HG03108 (cell line): ENCODE measurements around the gene CD226.
"Not testable (repeated sequence)": the region's sequence is repeated elsewhere in the genome, so short reads cannot be mapped to it uniquely, and the experiment has no call there.

ENCODE experiments used
- ATAC-seq: cut with Tn5 transposase; IDR thresholded peaks from one replicate; pipeline ENCODE4 v1.9.1; 2021; ENCODE audit warnings: moderate library complexity; ENCODE audit not compliant: unreplicated experiment

CD226 gene

DNA sequence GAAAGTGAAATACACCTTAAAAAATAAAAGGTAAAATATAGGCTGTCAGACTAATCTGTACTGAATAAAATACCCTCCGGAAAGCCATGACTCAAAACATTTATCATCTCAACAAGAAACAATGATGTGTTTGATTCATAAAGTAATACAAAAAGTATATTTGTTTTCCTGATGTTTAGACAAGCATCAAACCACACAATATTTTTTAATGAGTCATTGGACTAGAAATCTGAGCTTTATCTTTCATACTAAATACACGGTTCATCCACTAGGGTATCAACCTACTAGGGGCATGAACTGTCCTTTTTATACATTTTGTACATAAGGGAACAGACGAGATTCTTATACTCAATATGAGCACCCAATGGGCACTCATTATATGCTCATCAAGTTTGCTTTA, 31.3 kb downstream of the CD226 start:
- ATAC-seq, result no peak

DNA sequence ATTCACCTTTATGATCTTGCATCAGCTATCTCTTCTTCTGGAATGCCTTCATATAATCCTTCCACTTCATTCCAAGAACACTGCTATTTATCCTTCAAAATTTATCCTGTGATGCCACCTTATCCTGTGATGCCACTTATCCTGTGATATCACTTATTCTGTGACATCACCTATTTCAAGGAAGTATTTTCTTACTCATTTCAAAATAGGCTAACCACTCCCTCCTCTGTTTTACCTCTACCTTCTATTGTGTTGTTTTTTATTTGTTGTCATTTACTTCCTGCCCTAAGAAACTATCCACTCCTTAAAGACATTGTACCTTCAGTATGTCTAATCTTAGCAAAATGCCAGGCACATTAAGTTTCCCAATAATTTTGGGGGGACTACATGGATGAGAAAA, 38.8 kb downstream of the CD226 start:
- ATAC-seq, result no peak

DNA sequence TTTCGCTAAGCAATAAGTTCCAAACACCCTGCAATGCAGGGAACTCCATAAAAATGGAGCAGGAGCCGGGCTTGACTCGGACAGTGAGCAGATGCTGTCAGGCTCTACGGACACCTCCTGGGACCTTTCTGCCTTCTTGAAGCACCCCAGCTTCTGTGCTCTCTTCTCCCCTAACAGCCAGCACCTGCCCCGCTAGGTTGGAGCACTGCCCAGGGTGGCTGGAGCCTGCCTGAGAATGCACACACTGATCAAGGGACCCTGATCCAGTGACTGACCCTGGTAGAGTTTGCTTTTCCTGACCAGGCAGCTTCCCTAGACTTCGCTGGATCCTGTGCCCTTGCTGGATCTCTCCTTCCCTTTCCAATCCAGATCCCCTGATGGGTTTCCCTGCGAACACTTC, 40.9 kb downstream of the CD226 start:
- no peak for ATAC-seq

DNA sequence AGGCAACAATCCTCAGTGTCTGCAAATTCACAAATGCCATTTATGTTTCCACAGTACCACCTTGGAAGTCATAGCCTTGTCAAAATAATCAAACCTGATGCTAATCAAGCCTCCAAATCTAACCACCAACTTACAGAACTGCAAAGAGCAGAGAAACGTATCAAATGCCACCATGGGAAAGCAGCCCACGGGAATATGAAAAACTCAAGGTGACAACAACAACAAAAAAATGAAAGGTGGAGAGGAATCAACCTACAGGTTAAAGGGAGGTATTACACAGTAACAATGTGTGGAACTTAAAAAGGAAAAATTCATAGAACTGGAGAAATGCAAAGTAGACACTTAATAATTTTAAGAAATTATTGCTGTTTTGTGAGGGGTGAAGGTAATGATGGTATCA, 46.7 kb downstream of the CD226 start:
- no peak for ATAC-seq

- ATAC-seq, result not testable (repeated sequence)
Measured at GRCh38 chr18:69899154-69899923, 48.3 kb downstream of the CD226 start.

- ATAC-seq, result peak; percentile 59
Measured at GRCh38 chr18:69898241-69898861, 49.3 kb downstream of the CD226 start.

- ATAC-seq, result peak; percentile 28
Measured at GRCh38 chr18:69897397-69898108, 50.1 kb downstream of the CD226 start.

- no peak for ATAC-seq
Measured at GRCh38 chr18:69895066-69896047, 52.3 kb downstream of the CD226 start.

DNA sequence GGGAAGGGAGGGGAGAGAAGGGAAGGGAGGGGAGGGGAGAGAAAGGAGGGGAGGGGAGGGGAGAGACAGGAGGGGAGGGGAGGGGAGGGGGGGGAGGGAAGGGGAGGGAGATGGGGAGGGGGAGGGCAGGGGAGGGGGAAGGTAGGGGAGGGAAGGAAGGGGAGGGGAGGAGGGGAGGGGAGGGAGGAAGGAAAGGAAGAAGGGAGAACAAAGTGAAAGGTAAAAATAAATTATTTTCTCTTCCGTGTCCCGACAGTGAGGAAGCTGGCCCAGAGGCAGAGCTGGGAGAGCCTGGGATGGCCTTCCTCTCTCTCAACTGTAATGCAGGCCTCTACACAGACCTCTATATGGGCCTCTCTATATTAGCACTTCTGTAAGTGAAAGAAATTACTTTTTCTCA, 53.2 kb downstream of the CD226 start:
- ATAC-seq, result no peak

DNA sequence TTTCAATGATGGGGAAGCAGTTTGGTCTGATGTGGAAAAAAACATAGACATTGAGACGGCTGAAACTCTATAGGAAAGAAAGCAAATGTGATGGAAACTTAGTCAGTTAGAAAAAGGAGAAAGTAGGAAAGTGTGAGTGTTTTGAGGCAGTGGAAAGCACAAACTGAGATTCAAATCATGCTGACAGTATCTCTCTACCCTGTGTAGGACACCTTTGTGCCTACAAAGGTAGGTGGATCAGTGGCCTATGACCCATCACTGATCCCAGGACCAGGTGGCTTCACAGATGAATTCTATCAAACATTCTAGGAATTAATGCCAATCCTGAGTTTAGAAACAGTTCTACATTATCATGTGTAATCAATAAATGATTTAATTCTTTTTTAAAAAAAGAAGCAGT, 57.1 kb downstream of the CD226 start:
- no peak for ATAC-seq

GRCh38 chr18:69889009-69889408, 58.7 kb downstream of the CD226 start:
- no peak for ATAC-seq

GRCh38 chr18:69887256-69887655, 60.4 kb downstream of the CD226 start:
- no peak for ATAC-seq

DNA sequence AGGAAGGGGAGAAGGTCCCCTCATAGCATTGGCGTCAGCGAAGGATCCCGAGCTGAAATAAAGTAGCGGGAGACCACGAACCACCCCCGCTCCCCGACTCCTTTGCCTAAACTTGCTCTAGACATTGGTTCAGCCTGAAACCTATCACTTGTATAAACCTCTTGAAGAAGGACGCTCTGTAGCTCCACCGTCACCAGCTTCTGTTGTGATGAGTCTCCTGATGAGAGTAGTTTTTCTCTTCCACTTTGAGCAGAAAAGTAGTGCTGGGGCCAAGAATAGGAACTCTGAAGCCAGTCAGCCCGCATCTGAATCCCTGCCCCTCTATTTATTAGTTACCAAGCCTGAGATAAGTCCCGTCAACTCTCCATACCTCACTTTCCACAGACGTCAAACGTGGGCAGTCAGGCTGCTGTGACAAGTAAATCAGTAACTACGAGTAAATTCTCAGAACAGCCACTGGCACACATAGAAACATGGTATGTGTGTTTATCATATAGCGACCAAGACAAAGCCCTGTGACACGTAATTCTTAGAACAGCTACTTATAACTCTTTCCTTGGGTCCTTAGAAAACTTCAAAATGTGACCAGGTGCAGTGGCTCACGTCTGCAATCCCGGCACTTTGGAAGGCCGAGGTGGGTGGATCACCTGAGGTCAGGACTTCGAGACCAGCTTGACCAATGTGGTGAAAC, 61.7 kb downstream of the CD226 start:
- ATAC-seq, result peak; percentile 78

- no peak for ATAC-seq
Measured at GRCh38 chr18:69885355-69885754, 62.3 kb downstream of the CD226 start.

DNA sequence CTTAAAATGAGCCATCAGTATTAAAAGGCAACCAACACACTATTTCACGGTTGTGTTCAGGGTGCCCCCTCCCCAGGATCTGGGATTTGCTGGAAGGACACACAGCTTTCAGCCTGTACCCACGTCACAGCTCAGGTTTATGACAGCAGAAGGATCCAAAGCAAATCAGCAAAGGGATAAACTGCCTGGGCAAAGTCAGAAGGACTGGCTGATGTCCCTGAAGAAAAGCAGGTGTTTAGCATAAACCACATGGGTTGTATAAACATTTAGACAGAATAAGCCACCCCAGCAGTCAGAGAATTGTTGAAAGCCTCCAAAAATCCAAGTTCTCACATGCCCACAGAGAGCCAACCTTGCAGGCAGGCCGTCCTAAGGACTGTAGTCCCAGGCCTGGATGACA, 63.9 kb downstream of the CD226 start:
- no peak for ATAC-seq

DNA sequence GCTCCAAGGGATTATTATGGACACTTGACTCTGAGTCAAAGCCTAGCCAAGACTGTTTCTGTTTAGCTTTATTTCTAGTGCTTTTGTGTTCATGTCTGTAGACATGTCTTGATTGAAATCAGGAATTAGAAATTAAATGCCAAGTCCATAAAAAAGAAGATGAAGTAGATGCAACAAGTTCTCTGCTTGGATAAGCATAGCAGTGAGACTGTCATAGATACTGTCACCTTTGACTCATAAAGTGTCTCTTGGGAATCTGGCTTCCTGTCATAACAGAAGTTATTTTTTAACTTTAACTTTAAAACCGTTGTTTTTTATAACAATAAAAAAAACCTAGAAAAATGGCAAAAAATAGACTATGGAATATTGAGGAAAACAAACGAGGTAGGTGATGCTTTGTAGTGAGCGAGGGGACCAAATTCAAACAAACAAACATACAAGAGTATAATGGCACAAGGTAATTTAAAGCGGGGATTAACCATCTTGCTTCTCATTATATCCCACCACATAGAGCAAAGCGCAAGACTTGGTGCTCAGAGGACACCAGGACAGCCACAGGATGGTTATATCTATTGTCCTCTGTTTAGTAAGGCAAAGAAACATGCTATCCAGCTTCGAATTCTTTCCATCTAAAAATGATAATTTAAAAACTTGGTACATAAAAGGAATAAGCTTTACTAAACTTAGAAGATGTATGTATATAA, 64.6 kb downstream of the CD226 start:
- ATAC-seq, result peak; percentile 33

GRCh38 chr18:69880083-69880482, 67.6 kb downstream of the CD226 start:
- no peak for ATAC-seq

DNA sequence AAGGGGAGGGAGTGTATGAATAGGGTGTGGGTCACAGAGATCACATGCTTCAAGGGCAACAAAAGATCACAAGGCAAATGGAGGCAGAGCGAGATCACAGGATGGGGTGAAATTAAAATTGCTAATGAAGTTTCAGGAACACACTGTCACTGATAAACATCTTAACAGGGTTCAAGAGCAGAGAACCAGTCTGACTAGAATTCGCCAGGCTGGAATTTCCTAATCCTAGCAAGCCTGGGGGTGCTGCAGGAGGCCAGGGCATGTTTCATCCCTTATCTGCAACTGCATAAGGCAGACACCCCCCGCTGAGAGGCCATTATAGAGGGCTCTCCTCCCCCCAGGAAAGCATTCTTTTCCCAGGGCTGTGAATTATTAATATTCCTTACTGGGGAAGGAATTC, 68.6 kb downstream of the CD226 start:
- not testable (repeated sequence) for ATAC-seq

- ATAC-seq, result no peak
Measured at GRCh38 chr18:69878213-69878933, 69.3 kb downstream of the CD226 start.
